IMR-90 (cell line): ENCODE measurements around the gene APOL5. TPM values are rescaled to one million over a fixed set of nuclear protein-coding genes. Genes with fewer than 3 reads are reported as not detected.

ENCODE experiments used
- ATAC-seq: fragments of 200-7000 bp; cut with Tn5 transposase; 2 replicates; pipeline ENCODE4 v1.9.1; 2020; ENCODE audit warnings: low read depth, mild to moderate bottlenecking, moderate library complexity
- BruUV-seq: library from RNA; stranded (reverse); fragments of 400-500 nt; replicated peaks from 2 replicates; lab custom pipeline; 2021; lab: Mats Ljungman, UMichigan
- CTCF ChIA-PET: fragments of 300-600 bp; formaldehyde crosslinking; extraction: SDS; loops from one replicate; lab custom pipeline; 2021; ENCODE audit warnings: antibody characterized with exemption; lab: Yijun Ruan, JAX
- POLR2A ChIA-PET: fragments of 300-600 bp; sonication (Branson Sonifier 250); formaldehyde crosslinking; loops from one replicate; lab custom pipeline; 2022; ENCODE audit warnings: antibody characterized with exemption; ENCODE audit not compliant: unreplicated experiment; lab: Charles Lee
- DNase-seq: peaks from one replicate; pipeline ENCODE4 v3.0.0; 2013
- H2AFZ ChIP-seq: replicated peaks from 2 replicates; pipeline ENCODE3; 2013; ENCODE audit warnings: low read length, mild to moderate bottlenecking; ENCODE audit not compliant: poor library complexity
- H2AK5ac ChIP-seq: 2 replicates; pipeline ENCODE4 v1.6.1; 2013; ENCODE audit warnings: low read depth, low read length, inconsistent platforms
- H2AK9ac ChIP-seq: replicated peaks from 2 replicates; pipeline ENCODE3; 2013; ENCODE audit warnings: mild to moderate bottlenecking, low read depth, low read length, moderate library complexity; ENCODE audit not compliant: poor library complexity
- H2BK120ac ChIP-seq: 2 replicates; pipeline ENCODE4 v1.6.1; 2013; ENCODE audit warnings: low read depth, low read length, inconsistent platforms
- H2BK15ac ChIP-seq: 3 replicates; pipeline ENCODE4 v1.6.1; 2013; ENCODE audit warnings: low read depth, low read length, inconsistent platforms
- H2BK20ac ChIP-seq: 2 replicates; pipeline ENCODE4 v1.6.1; 2013; ENCODE audit warnings: low read depth, mild to moderate bottlenecking, inconsistent platforms, low read length, moderate library complexity
- H2BK5ac ChIP-seq: 2 replicates; pipeline ENCODE4 v1.6.1; 2013; ENCODE audit warnings: mild to moderate bottlenecking, low read depth, low read length, inconsistent platforms; ENCODE audit not compliant: poor library complexity, severe bottlenecking
- H3K14ac ChIP-seq: replicated peaks from 2 replicates; pipeline ENCODE4 v1.6.1; 2013; ENCODE audit warnings: low read depth, low read length, inconsistent platforms
- H3K18ac ChIP-seq: 2 replicates; pipeline ENCODE4 v1.6.1; 2013; ENCODE audit warnings: low read depth, low read length, control low read depth
- H3K23ac ChIP-seq: 2 replicates; pipeline ENCODE4 v1.6.1; 2013; ENCODE audit warnings: low read depth, low read length, inconsistent platforms
- H3K27ac ChIP-seq: 2 replicates; pipeline ENCODE4 v1.5.1; 2013; ENCODE audit warnings: mild to moderate bottlenecking, control low read depth, low read length; ENCODE audit not compliant: insufficient read depth
- H3K27me3 ChIP-seq: 2 replicates; pipeline ENCODE4 v1.6.1; 2013; ENCODE audit warnings: low read length; ENCODE audit not compliant: control insufficient read depth, insufficient read depth
- H3K36me3 ChIP-seq: 2 replicates; pipeline ENCODE4 v1.6.1; 2013; ENCODE audit warnings: low read length, mixed read lengths; ENCODE audit not compliant: control insufficient read depth, insufficient read depth
- H3K4ac ChIP-seq: 2 replicates; pipeline ENCODE4 v1.6.1; 2013; ENCODE audit warnings: low read depth, low read length, inconsistent platforms
- H3K4me1 ChIP-seq: 2 replicates; pipeline ENCODE4 v1.6.1; 2013; ENCODE audit warnings: low read length, mixed read lengths; ENCODE audit not compliant: control insufficient read depth, insufficient read depth
- H3K4me2 ChIP-seq: 2 replicates; pipeline ENCODE4 v1.6.1; 2013; ENCODE audit warnings: low read depth, mild to moderate bottlenecking, control low read depth, low read length, moderate library complexity
- H3K4me3 ChIP-seq: 2 replicates; pipeline ENCODE4 v1.5.1; 2013; ENCODE audit warnings: low read depth, mild to moderate bottlenecking, control low read depth, low read length, moderate library complexity; ENCODE audit not compliant: insufficient read depth
- H3K56ac ChIP-seq: 2 replicates; pipeline ENCODE4 v1.6.1; 2013; ENCODE audit warnings: low read length, inconsistent platforms; ENCODE audit not compliant: insufficient read depth; ENCODE audit errors: extremely low read depth
- H3K79me1 ChIP-seq, 2 experiments: 2 replicates each; pipeline ENCODE4 v1.6.1; 2013; ENCODE audit warnings: low read length in 2 of 2, inconsistent platforms in 1 of 2, low read depth in 1 of 2
- H3K9ac ChIP-seq: 2 replicates; pipeline ENCODE4 v1.6.1; 2013; ENCODE audit warnings: low read depth, low read length, control low read depth
- H3K9me1 ChIP-seq: 2 replicates; pipeline ENCODE4 v1.6.1; 2013; ENCODE audit warnings: low read length, inconsistent platforms; ENCODE audit not compliant: insufficient read depth
- H3K9me3 ChIP-seq: 2 replicates; pipeline ENCODE4 v1.6.1; 2013; ENCODE audit warnings: low read length; ENCODE audit not compliant: control insufficient read depth, insufficient read depth
- H4K20me1 ChIP-seq: 2 replicates; pipeline ENCODE4 v1.6.1; 2013; ENCODE audit warnings: low read length, inconsistent platforms; ENCODE audit not compliant: insufficient read depth
- H4K5ac ChIP-seq: 2 replicates; pipeline ENCODE4 v1.6.1; 2013; ENCODE audit warnings: mild to moderate bottlenecking, low read depth, low read length, control low read depth
- H4K8ac ChIP-seq, 2 experiments: 2 replicates each; pipeline ENCODE4 v1.6.1; 2013; ENCODE audit warnings: low read depth in 2 of 2, low read length in 2 of 2, control low read depth in 1 of 2, inconsistent platforms in 1 of 2
- H4K91ac ChIP-seq: 2 replicates; pipeline ENCODE4 v1.6.1; 2013; ENCODE audit warnings: low read depth, low read length, inconsistent platforms; ENCODE audit not compliant: insufficient read depth
- BHLHE40 ChIP-seq: fragments of 150-350 bp; IDR thresholded peaks from 2 replicates; pipeline ENCODE4 v1.6.1; 2016; ENCODE audit warnings: mild to moderate bottlenecking, low read depth, low read length
- CTCF ChIP-seq: conservative IDR thresholded peaks from 2 replicates; pipeline ENCODE4 v1.5.1; 2012; ENCODE audit warnings: mild to moderate bottlenecking, low read depth, low read length, improper control_type of control experiment
- ELK1 ChIP-seq: fragments of 150-350 bp; IDR thresholded peaks from 2 replicates; pipeline ENCODE4 v1.6.1; 2016; ENCODE audit warnings: low read depth, mild to moderate bottlenecking, low read length, moderate library complexity, borderline replicate concordance
- MAZ ChIP-seq: IDR thresholded peaks from 2 replicates; pipeline ENCODE4 v1.6.1; 2012; ENCODE audit warnings: low read depth, mild to moderate bottlenecking, low read length, improper control_type of control experiment, moderate library complexity, borderline replicate concordance
- NFE2L2 ChIP-seq: fragments of 150-350 bp; IDR thresholded peaks from 2 replicates; pipeline ENCODE4 v1.6.1; 2016; ENCODE audit warnings: low read depth, mild to moderate bottlenecking, low read length
- RAD21 ChIP-seq: IDR thresholded peaks from 2 replicates; pipeline ENCODE4 v1.6.1; 2012; ENCODE audit warnings: low read length, improper control_type of control experiment
- RCOR1 ChIP-seq: IDR thresholded peaks from 2 replicates; pipeline ENCODE4 v1.6.1; 2012; ENCODE audit warnings: mild to moderate bottlenecking, low read length, improper control_type of control experiment; ENCODE audit not compliant: insufficient replicate concordance
- RFX5 ChIP-seq: IDR thresholded peaks from 2 replicates; pipeline ENCODE4 v1.8.0; 2012; ENCODE audit warnings: low read depth, mild to moderate bottlenecking, low read length, moderate library complexity
- SMC3 ChIP-seq: fragments of 150-350 bp; IDR thresholded peaks from 2 replicates; pipeline ENCODE4 v1.6.1; 2016; ENCODE audit warnings: low read depth, mild to moderate bottlenecking, antibody characterized with exemption, low read length, moderate library complexity
- WGBS, 2 experiments: methylation state at CpG; one replicate each; pipeline versions ENCODE4 v1.1.5 to v1.1.7; 2013; ENCODE audit warnings: missing lambda C conversion rate in 2 of 2; ENCODE audit not compliant: insufficient read length in 1 of 2; ENCODE audit errors: extremely low coverage in 2 of 2; 5-methylcytosine and 5-hydroxymethylcytosine counted together
- dilution Hi-C: fragments of 300-500 bp; cut with HindIII; formaldehyde crosslinking; loops from one replicate; pipeline ENCODE4 v1.14.3; 2018; ENCODE audit warnings: low sequenced_read_pairs; ENCODE audit not compliant: unreplicated experiment
- in situ Hi-C: fragments of 300-500 bp; cut with MboI; formaldehyde crosslinking; loops from 3 replicates; pipeline ENCODE4 v1.14.3; 2019; ENCODE audit warnings: low sequenced_read_pairs, inconsistent platforms, mixed read lengths
- intact Hi-C: fragments of 100-400 bp; cut with micrococcal nuclease; formaldehyde crosslinking; loops from 2 replicates; pipeline ENCODE4 v1.10.0; 2022
- polyA plus RNA-seq, 3 experiments: library from polyadenylated mRNA; depleted of rRNA; stranded (reverse); fragments of >200 nt; gene quantifications; 2 replicates each; pipeline ENCODE4 v1.2.3, GENCODE V29; 2012; ENCODE audit warnings: low replicate concordance in 1 of 3
- total RNA-seq: library from RNA; depleted of rRNA; stranded (reverse); fragments of >200 nt; gene quantifications from 2 replicates; pipeline ENCODE4 v1.2.3, GENCODE V29; 2012

Gene APOL5
- total and polyA plus RNA-seq, 2 of the 4 experiments (the other 2 are of a cell fraction), result 0.15 to 0.18 TPM

- Histone ChIP-seq H2BK15ac (no peak overlapping the region), H3K4me2 (no peak overlapping the region), H3K56ac (no peak overlapping the region), H2AK5ac (no peak overlapping the region), H2BK120ac (no peak overlapping the region), H3K18ac (no peak overlapping the region), H4K20me1 (no peaks in the 10 kb centered on the region), H3K4me3 (no peak overlapping the region), H3K23ac (no peak overlapping the region), H2BK20ac (no peak overlapping the region), H3K36me3 (peaks cover 16% of the 10 kb centered on the region), H4K91ac (no peak overlapping the region), H2AFZ (no peak overlapping the region), H2BK5ac (no peak overlapping the region), H3K27me3 (no peaks in the 10 kb centered on the region), H3K27ac (no peak overlapping the region), H3K9ac (no peak overlapping the region), H3K4me1 (no peaks in the 10 kb centered on the region), H3K79me1 (no peaks in the 10 kb centered on the region), H4K8ac (no peak overlapping the region), H3K14ac (no peak overlapping the region), H3K4ac (no peak overlapping the region), H4K5ac (no peak overlapping the region), H3K9me1 (peaks cover 4% of the 10 kb centered on the region; the same call in 1 of the 2 replicates), H2AK9ac (no peak overlapping the region), H3K9me3 (no peaks in the 10 kb centered on the region)
- in situ Hi-C loops (no loop called here), intact Hi-C loops (no loop called here), dilution Hi-C loops (no loop called here)
- no peak for DNase-seq
- no peak for ATAC-seq
- CTCF ChIA-PET, result no interaction called here
- POLR2A ChIA-PET, result no interaction called here
- no peak for TF ChIP-seq RAD21
- no peak for TF ChIP-seq CTCF
- TF ChIP-seq ELK1, result no peak
- TF ChIP-seq BHLHE40, result no peak
- TF ChIP-seq SMC3, result no peak
- TF ChIP-seq RCOR1, result no peak
- TF ChIP-seq NFE2L2, result no peak
- no peak for TF ChIP-seq MAZ
- no peak for TF ChIP-seq RFX5
- no TSS peak for BruUV-seq
- 43% methylated on average over 1 of the region's 7 CpGs; no CpG with 5 or more reads in 1 of the 2 experiments for WGBS, 2 experiments
These were observed 16.3 kb downstream of the APOL5 start for GRCh38 chr22:35733791-35734516.
